Colonic mucosa (tissue), 4 donors: Measurements from ENCODE around the gene LPCAT3. TPM values are rescaled to one million over a fixed set of nuclear protein-coding genes. Genes with fewer than 3 reads are reported as not detected.
A peak's percentile ranks its signal among the peaks of the same experiment; 100 is the strongest.

Source experiments
- DNase-seq: peaks from one replicate; pipeline ENCODE4 v3.0.0-alpha.2; 2020
- H3K27ac ChIP-seq: fragments of 200-600 bp; one replicate; pipeline ENCODE4 v1.8.0; 2021
- H3K27me3 ChIP-seq: fragments of 200-600 bp; one replicate; pipeline ENCODE4 v1.8.0; 2021
- H3K36me3 ChIP-seq: fragments of 200-600 bp; one replicate; pipeline ENCODE4 v1.8.0; 2021
- H3K4me1 ChIP-seq: fragments of 200-600 bp; one replicate; pipeline ENCODE4 v1.8.0; 2021; ENCODE audit warnings: mild to moderate bottlenecking
- H3K4me3 ChIP-seq: fragments of 200-600 bp; one replicate; pipeline ENCODE4 v1.8.0; 2021
- H3K9ac ChIP-seq, 2 donors: one replicate each; pipeline ENCODE4 v1.7.0; 2013; ENCODE audit warnings: control low read depth in 2 of 2, low read depth in 2 of 2, low read length in 2 of 2
- H3K9me3 ChIP-seq: fragments of 200-600 bp; one replicate; pipeline ENCODE4 v1.8.0; 2021
- CTCF ChIP-seq: fragments of 200-600 bp; IDR thresholded peaks from one replicate; pipeline ENCODE4 v1.8.0; 2022; ENCODE audit warnings: antibody characterized with exemption, mild to moderate bottlenecking
- intact Hi-C: fragments of 100-400 bp; cut with DNase I; formaldehyde crosslinking; loops from one replicate; pipeline ENCODE4 v1.14.1; 2022
- total RNA-seq, 2 donors: library from RNA; stranded (reverse); fragmentation: NEBNext Ultra II Directional in 1 of 2; extraction: Animal tissue kit (Norgen Biotek cat#: 25700) in 1 of 2; gene quantifications; one replicate each; pipeline ENCODE4 v1.2.1, GENCODE V29; 2021
- donor health status: healthy.
- donor health status: DM: no; HTN: no; CAD: no.
- donor health status: DM: no; HTN: no; CAD: no.

Gene LPCAT3
- total RNA-seq, 2 donors from 2014 or later = 71.8 to 77.9 TPM

- no peak for TF ChIP-seq CTCF
- peak overlapping the region; percentile 80 for H3K27ac ChIP-seq
- intact Hi-C loops = no loop called here
- H3K4me1 ChIP-seq = no peaks in the 10 kb centered on the region
- H3K36me3 ChIP-seq = no peaks in the 10 kb centered on the region
- peak overlapping the region; percentile 15 for H3K4me3 ChIP-seq
- H3K9ac ChIP-seq = peak overlapping the region; percentile 9 to 19
- no peaks in the 10 kb centered on the region for H3K27me3 ChIP-seq
- no peak for DNase-seq
- no peaks in the 10 kb centered on the region for H3K9me3 ChIP-seq
These were observed 63.8 kb downstream of the LPCAT3 start for GRCh38 chr12:6954316-6955107.

- H3K27me3 ChIP-seq = no peaks in the 10 kb centered on the region
- H3K9me3 ChIP-seq = no peaks in the 10 kb centered on the region
- H3K4me1 ChIP-seq = no peaks in the 10 kb centered on the region
- intact Hi-C loops = no loop called here
- no peak for TF ChIP-seq CTCF
- peak overlapping the region; percentile 80 for H3K27ac ChIP-seq
- H3K4me3 ChIP-seq = peak overlapping the region; percentile 38
- DNase-seq = peak; percentile 72
- H3K9ac ChIP-seq = peak overlapping the region; percentile 68 to 74
- no peaks in the 10 kb centered on the region for H3K36me3 ChIP-seq
These were observed 64.6 kb downstream of the LPCAT3 start for GRCh38 chr12:6953442-6954315.

GRCh38 chr12:6952863-6953441 lies 65.3 kb downstream of the LPCAT3 start:
- Histone ChIP-seq H3K9ac (peak overlapping the region; percentile 68 to 74), H3K9me3 (no peaks in the 10 kb centered on the region)

GRCh38 chr12:6952121-6952862 lies 66.0 kb downstream of the LPCAT3 start:
- Histone ChIP-seq H3K4me3 (peak overlapping the region; percentile 38), H3K9ac (peak overlapping the region; percentile 74), H3K27ac (peak overlapping the region; percentile 80), H3K27me3 (no peaks in the 10 kb centered on the region), H3K9me3 (no peaks in the 10 kb centered on the region), H3K36me3 (no peaks in the 10 kb centered on the region), H3K4me1 (no peaks in the 10 kb centered on the region)
- no peak for DNase-seq
- no peak for TF ChIP-seq CTCF
- intact Hi-C loops = no loop called here

More at GRCh38 chr12:6952863-6953441, 65.3 kb downstream of the LPCAT3 start:
- DNase-seq = no peak
- intact Hi-C loops = no loop called here
- peak overlapping the region; percentile 80 for H3K27ac ChIP-seq
- no peaks in the 10 kb centered on the region for H3K36me3 ChIP-seq
- TF ChIP-seq CTCF = no peak
- H3K4me3 ChIP-seq = peak overlapping the region; percentile 38
- no peaks in the 10 kb centered on the region for H3K4me1 ChIP-seq
- no peaks in the 10 kb centered on the region for H3K27me3 ChIP-seq
